GM20431 (cell line): ENCODE data around the gene KCNMB2.
"Not testable (repeated sequence)": the region's sequence is repeated elsewhere in the genome, so short reads cannot be mapped to it uniquely, and the experiment has no call there.

ENCODE experiments used
- in situ Hi-C: fragments of 300-500 bp; cut with MseI, MboI; formaldehyde crosslinking; loops from one replicate; pipeline ENCODE4 v1.15.0; 2020; ENCODE audit warnings: low sequenced_read_pairs; ENCODE audit not compliant: unreplicated experiment

KCNMB2 gene

DNA sequence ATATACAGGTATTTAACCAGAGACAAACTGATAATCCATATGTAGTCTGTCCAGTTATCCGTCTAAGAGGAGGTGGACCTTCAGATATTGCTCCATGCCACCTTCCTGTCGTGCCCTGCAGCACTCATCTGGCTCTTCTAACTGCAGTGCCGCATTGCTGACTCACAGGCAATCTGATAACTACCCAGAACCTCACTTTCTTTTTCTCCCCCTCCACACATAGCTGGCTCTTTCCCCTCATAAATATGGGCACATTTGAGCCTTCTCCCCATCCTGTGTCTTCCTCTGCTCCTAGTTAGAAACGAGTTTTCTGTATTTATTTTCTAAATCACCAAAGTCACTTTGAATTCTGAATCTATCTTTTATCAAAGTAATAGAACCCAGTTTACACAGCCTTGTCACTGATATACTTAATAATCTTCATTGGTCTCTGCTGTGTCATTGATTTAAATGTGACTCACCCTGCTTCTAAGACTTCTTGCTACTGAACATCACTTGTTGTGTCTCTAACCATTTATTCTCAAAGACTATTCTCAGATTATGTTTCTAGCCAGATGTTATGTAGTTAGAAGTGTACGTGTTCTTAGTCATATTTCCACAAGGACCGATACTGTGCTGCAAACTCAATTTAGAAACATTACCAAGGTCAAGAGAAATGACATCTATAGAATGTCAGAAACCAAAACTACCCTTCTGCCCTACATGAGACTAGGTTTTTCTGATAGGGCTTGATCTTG, 17.4 kb upstream of the KCNMB2 start:
- in situ Hi-C loops: no loop called here

DNA sequence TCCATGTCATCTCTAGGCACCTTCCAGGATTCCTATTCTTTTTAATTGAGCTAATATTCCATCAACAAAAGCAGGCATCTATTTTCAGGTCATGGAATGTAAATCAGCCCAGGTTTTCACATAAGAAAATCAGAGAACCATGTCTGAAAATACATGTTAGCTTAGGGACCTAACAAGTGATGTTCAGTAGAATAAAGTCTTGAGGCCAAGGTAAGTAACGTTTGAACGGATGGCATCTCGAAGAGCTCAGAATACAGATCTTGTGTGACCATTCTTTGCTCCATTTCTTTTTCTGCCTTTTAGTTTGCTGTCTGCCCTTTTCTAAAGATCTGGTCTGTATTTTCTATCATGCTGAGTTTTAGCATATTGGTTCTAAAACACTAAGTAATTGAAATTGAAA, 16.5 kb upstream of the KCNMB2 start:
- in situ Hi-C loops: no loop called here

GRCh38 chr3:178520451-178520850, 15.8 kb upstream of the KCNMB2 start:
- in situ Hi-C loops: no loop called here

GRCh38 chr3:178522200-178523052, 13.8 kb upstream of the KCNMB2 start:
- in situ Hi-C loops: no loop called here

DNA sequence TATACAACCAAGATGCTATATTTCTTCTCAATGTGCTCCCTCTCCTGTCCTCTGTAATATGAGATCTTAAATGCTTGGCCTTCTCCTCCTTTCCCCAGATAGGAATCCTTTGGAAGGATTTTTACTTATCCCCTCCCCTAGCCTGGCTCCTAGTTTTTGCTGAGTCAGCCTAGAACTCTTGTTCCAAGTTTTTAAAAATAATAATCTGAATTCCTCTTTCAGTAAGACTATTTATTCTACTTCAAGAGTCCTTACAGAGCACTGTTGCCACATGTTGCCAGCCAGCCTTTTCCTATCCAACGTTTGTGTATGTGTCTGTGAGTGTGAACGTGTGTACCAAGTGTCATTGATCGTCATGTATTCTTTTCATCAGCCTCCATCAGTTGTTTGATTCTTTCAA, 11.0 kb upstream of the KCNMB2 start:
- in situ Hi-C loops: no loop called here

DNA sequence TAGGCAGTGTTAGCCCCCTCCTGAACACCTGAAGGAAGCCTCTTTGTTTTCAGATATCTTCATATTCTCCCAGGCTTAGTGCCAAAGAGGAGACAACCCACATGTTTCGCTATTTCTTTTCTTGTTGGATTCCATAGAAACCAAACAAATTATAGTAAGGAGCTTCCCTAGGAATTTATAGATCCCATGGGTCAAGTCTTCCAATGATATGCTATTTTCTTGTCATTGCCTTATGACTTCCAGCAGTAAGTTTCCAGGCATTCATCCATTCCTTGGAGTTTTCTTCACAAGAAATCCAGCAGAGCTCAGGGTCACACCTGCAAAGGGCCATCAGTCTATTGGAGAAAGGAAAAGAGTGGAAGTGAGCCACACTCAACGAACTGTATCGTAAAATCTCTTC, 9.9 kb upstream of the KCNMB2 start:
- in situ Hi-C loops: no loop called here

DNA sequence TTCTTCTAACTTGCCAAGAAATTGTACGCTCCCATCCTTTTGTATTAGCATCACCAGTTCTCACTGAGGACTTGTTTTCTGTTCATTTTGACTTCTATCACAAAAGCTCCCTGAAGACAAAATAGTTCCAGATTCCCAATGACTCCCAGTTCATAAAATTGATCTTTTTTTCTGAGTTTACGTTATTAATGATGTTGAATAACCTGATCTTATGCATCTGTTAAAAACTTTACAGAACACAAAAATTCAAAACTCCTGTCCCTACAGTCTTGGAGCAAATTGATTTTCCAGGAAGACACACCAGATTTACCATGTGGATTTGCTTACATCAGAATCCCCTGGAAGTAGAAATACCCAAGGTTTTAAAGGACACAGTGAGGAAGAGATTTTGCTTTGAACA, 8.3 kb upstream of the KCNMB2 start:
- in situ Hi-C loops: no loop called here

DNA sequence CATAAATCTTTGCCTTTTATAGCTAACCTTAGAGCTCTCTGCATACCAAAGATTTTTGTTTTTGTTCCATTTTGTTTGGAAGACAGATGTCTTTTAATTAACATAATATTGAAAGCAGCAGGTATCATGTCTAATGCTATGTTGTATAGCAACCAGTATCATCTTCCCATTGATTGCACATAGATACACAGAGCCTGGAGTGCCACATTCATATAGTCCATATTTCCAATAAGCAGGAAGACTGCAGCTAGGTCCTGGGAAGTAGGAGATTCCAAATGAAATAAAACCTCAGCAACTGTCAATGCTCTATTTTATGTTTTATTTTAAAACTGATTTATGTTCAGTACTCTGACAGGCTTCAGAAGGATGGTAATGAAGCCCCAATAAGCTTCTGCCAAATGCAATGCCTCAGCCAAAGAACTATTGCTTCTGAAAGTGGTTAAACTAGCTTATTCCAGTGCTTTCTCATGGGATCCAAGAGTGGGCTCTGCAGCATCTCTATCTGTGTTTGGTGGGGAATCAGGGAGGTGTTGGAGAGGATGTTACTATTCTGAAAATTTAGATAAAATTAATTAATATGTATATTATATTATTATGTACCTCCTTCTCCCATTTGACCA, 6.5 kb upstream of the KCNMB2 start:
- in situ Hi-C loops: no loop called here

DNA sequence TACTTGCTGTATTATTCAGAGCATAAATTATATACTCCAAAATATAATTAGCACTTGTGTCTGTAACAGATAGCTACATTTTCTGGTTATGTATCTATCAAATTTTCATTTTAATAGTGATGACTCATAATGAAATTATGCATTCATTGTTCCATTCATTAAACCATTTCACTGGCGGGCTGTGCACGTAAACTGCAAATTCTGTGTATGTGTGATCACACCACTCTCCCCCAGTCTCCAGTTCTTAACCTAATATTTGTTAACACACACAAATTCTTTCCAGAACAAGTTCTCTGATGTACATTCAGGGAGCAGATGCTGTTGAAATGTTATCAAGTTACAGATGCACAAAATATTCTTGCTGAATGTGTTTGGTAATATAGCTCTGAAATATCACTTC, 3.8 kb upstream of the KCNMB2 start:
- in situ Hi-C loops: no loop called here

DNA sequence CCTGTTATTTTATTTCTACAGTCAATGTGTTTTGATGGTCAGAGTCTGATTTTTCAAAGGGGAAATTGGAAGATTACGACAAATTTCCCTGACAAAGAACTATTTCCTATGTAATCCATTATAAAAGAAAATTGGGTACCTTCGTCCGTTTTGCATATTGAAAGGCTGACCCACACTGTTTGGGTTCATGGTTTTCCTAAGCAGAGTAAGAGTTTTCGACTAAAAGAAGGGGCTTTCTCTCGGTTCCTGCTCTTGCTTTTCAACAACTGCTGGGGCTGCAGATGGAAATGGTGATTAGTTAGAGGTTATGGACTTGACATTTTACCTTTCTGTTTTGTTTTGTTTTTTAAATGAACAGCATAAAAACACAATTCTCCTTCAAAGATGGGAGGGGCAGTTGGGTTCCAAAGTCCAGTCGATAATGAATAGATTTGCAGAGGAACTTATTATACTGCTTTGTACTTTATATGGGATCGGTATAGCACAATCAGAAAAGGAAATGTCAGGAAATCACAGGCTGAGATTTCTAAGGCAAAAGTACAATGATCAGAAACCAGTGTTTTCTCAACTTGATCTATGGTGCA, 978 bp downstream of the KCNMB2 start:
- in situ Hi-C loops: no loop called here

- in situ Hi-C loops: no loop called here
Observed at GRCh38 chr3:178538056-178538455, 1.8 kb downstream of the KCNMB2 start.

GRCh38 chr3:178540184-178540583, 3.9 kb downstream of the KCNMB2 start:
- in situ Hi-C loops: no loop called here

- in situ Hi-C loops: no loop called here
Observed at GRCh38 chr3:178545337-178545736, 9.1 kb downstream of the KCNMB2 start.

- in situ Hi-C loops: no loop called here
Observed at GRCh38 chr3:178546079-178546478, 9.8 kb downstream of the KCNMB2 start.

- in situ Hi-C loops: not testable (repeated sequence)
Observed at GRCh38 chr3:178549426-178549825, 13.2 kb downstream of the KCNMB2 start.

DNA sequence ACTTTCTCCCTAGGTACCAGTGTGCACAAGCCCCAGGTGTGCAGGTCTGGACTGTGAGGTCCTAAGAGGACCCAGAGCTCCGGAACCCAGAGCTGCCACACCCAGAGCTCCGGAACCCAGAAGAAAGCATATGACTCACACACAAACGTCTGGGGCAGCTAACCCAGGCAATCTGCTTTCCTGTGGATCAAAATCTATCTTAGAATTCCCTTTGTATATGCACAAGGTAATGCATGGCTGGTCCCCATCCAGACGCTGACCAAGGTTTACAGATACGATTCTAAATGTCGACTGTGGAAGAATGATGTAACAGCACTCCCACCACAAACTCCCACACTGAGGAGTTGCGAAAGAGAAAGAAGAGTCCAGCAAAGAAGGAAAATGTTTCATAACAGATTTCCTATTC, 15.7 kb downstream of the KCNMB2 start:
- in situ Hi-C loops: no loop called here

- in situ Hi-C loops: no loop called here
Observed at GRCh38 chr3:178558637-178559036, 22.4 kb downstream of the KCNMB2 start.

- in situ Hi-C loops: no loop called here
Observed at GRCh38 chr3:178560759-178561158, 24.5 kb downstream of the KCNMB2 start.

DNA sequence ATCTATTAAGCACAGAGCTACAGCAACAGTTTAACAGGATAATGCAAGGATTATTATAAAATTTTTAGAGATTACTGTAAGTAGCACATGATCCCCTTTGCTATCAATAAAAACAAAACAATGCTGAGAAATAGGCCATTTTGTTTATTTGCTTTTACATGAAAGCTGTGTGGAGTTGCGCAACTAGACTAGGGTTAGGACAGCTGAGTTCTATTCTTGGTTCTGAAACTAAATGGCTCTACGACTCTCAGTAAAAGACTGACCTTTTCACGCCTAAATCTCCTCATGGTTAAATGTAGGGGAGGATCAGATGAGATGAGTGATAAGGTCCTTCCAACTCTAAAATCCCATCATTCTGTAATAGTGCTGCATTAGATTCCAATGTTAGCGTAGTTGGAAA, 25.0 kb downstream of the KCNMB2 start:
- in situ Hi-C loops: no loop called here

- in situ Hi-C loops: no loop called here
Observed at GRCh38 chr3:178562143-178562946, 26.1 kb downstream of the KCNMB2 start.
